ENCODE measurements around the gene MINDY3.
"Not testable (repeated sequence)": the region's sequence is repeated elsewhere in the genome, so short reads cannot be mapped to it uniquely, and the experiment has no call there.

Gene MINDY3

GRCh38 chr10:15764892-15765454 is 95.3 kb downstream of the MINDY3 start:
- no peak for DNase-seq

GRCh38 chr10:15763006-15763405 is 97.3 kb downstream of the MINDY3 start:
- DNase-seq: no peak

GRCh38 chr10:15762239-15762638 is 98.1 kb downstream of the MINDY3 start:
- DNase-seq: not testable (repeated sequence)

- not testable (repeated sequence) for DNase-seq
Measured at GRCh38 chr10:15761224-15761623, 99.1 kb downstream of the MINDY3 start.

- DNase-seq: no peak
Measured at GRCh38 chr10:15760681-15761080, 99.6 kb downstream of the MINDY3 start.

- DNase-seq: no peak
Measured at GRCh38 chr10:15759265-15759664, 101.0 kb downstream of the MINDY3 start.

- no peak for DNase-seq
Measured at GRCh38 chr10:15758618-15759017, 101.7 kb downstream of the MINDY3 start.

- DNase-seq: no peak
Measured at GRCh38 chr10:15754937-15755336, 105.4 kb downstream of the MINDY3 start.

- no peak for DNase-seq
Measured at GRCh38 chr10:15751046-15751445, 109.3 kb downstream of the MINDY3 start.

GRCh38 chr10:15748126-15748525 is 112.2 kb downstream of the MINDY3 start:
- DNase-seq: no peak

GRCh38 chr10:15747632-15748031 is 112.7 kb downstream of the MINDY3 start:
- no peak for DNase-seq

GRCh38 chr10:15745751-15746150 is 114.6 kb downstream of the MINDY3 start:
- DNase-seq: no peak

- DNase-seq: peak; percentile 61 to 67 (median 62)
Measured at GRCh38 chr10:15744217-15744865, 116.0 kb downstream of the MINDY3 start.

GRCh38 chr10:15743443-15743842 is 116.9 kb downstream of the MINDY3 start:
- DNase-seq: no peak

- no peak for DNase-seq
Measured at GRCh38 chr10:15742836-15743235, 117.5 kb downstream of the MINDY3 start.

GRCh38 chr10:15742102-15742501 is 118.2 kb downstream of the MINDY3 start:
- no peak for DNase-seq

- no peak for DNase-seq
Measured at GRCh38 chr10:15741581-15741980, 118.7 kb downstream of the MINDY3 start.

- DNase-seq: no peak
Measured at GRCh38 chr10:15740261-15740660, 120.0 kb downstream of the MINDY3 start.

- DNase-seq: no peak
Measured at GRCh38 chr10:15739254-15739970, 120.9 kb downstream of the MINDY3 start.

GRCh38 chr10:15738270-15738925 is 121.9 kb downstream of the MINDY3 start:
- no peak for DNase-seq

- no peak for DNase-seq
Measured at GRCh38 chr10:15737656-15738055, 122.7 kb downstream of the MINDY3 start.

- DNase-seq: no peak
Measured at GRCh38 chr10:15735763-15736162, 124.5 kb downstream of the MINDY3 start.

GRCh38 chr10:15730341-15730740 is 130.0 kb downstream of the MINDY3 start:
- DNase-seq: no peak

GRCh38 chr10:15729890-15730289 is 130.4 kb downstream of the MINDY3 start:
- no peak for DNase-seq
